ENCODE results near the gene UBE2I. TPM values are rescaled to one million over a fixed set of nuclear protein-coding genes. Genes with fewer than 3 reads are reported as not detected.

The UBE2I gene
- total RNA-seq, 1 experiment from 2014 or later = 80.2 TPM

DNA sequence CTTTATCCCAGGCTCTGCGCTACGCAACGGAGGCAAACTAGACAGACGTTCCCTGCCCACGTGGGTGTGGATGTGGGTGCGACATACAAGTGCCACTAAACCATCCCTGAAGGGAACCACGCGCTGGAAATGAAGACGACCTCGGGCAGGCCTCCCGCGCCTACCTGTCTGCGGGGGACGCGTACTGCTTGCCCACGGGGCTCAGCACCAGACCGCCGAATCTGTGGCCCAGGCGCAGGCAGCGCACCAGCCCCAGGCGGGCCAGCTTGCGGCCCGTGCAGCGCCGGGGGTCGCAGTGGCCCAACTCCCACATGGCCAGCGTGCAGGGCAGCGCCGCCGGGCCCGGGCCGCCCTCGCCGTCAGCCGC is 41.8 kb downstream of the UBE2I start:
- H3K27me3 ChIP-seq (ENCODE audit: control insufficient read depth, insufficient read depth, low read length) = no peaks in the 10 kb centered on the region
- DNase-seq = no peak
- H3K36me3 ChIP-seq (replicated peaks; ENCODE audit: control insufficient read depth, insufficient read depth, low read length) = peaks cover 5% of the 10 kb centered on the region
- peak overlapping the region; percentile 87 for H3K4me3 ChIP-seq (ENCODE audit: insufficient read depth, low read depth, low read length)

DNA sequence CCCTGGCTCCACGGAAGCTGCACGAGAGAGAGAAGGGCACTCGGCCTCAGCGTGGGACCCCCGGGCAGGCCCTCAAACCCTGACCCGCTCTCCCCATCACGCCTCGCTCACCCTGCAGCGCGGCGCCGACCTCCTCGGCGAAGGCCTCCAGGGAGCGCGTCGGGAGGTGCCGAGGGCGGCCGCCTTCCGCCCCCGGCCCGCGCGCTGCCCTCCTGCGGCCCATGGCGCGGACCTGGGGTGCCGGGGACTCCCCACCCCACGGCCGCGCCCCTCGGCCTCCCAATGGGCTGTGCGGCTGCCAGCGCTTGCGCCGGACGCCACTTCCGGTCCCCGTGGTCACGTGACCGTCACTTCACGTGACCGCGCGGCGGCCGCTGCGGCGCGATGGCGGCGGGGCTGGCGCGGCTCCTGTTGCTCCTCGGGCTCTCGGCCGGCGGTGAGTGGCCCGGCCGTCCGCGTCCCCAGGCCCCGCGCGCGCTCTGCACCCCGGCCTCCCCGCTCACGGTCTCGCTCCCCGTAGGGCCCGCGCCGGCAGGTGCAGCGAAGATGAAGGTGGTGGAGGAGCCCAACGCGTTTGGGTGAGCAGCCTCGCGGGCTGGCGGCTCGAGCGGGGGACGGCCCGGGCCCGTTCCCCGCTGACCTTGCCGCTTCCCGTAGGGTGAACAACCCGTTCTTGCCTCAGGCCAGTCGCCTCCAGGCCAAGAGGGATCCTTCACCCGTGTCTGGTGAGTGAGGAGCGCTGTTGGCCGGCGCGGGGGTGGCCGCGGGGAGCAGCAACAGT is 42.3 kb downstream of the UBE2I start, which contains the start of the genes GNPTG and TSR3:
GNPTG (plus strand) TSS at position 350 of the 781 bp plus-strand sequence; CDS start at position 385, 35 bp downstream.
TSR3 (minus strand) TSS at position 297 of the 781 bp plus-strand sequence; CDS start at position 223, 74 bp downstream.
- Histone ChIP-seq H3K27me3 (ENCODE audit: control insufficient read depth, insufficient read depth, low read length) (no peaks in the 10 kb centered on the region), H3K36me3 (replicated peaks; ENCODE audit: control insufficient read depth, insufficient read depth, low read length) (peaks cover 5% of the 10 kb centered on the region), H3K4me3 (ENCODE audit: insufficient read depth, low read depth, low read length) (peak within 1 kb of the TSS; percentile 87)
- peak; percentile 98 for DNase-seq

- Histone ChIP-seq H3K27me3 (ENCODE audit: control insufficient read depth, insufficient read depth, low read length) (no peaks in the 10 kb centered on the region), H3K36me3 (replicated peaks; ENCODE audit: control insufficient read depth, insufficient read depth, low read length) (0 out of 2 replicates have a peak, but pooled peaks cover 1% of the 10 kb centered on the region), H3K4me3 (ENCODE audit: insufficient read depth, low read depth, low read length) (no peak overlapping the region)
- no peak for DNase-seq
These were observed 45.5 kb downstream of the UBE2I start for GRCh38 chr16:1354815-1355540.

GRCh38 chr16:1355591-1355990 is 46.2 kb downstream of the UBE2I start:
- H3K36me3 ChIP-seq (replicated peaks; ENCODE audit: control insufficient read depth, insufficient read depth, low read length) = no peaks in the 10 kb centered on the region
- DNase-seq = no peak
- no peak overlapping the region for H3K4me3 ChIP-seq (ENCODE audit: insufficient read depth, low read depth, low read length)
- H3K27me3 ChIP-seq (ENCODE audit: control insufficient read depth, insufficient read depth, low read length) = no peaks in the 10 kb centered on the region

GRCh38 chr16:1356061-1356900 is 46.8 kb downstream of the UBE2I start:
- DNase-seq = no peak
- H3K27me3 ChIP-seq (ENCODE audit: control insufficient read depth, insufficient read depth, low read length) = no peaks in the 10 kb centered on the region
- H3K36me3 ChIP-seq (replicated peaks; ENCODE audit: control insufficient read depth, insufficient read depth, low read length) = no peaks in the 10 kb centered on the region; the same call in 1 of the 2 replicates
- H3K4me3 ChIP-seq (ENCODE audit: insufficient read depth, low read depth, low read length) = no peak overlapping the region

- Histone ChIP-seq H3K36me3 (replicated peaks; ENCODE audit: control insufficient read depth, insufficient read depth, low read length) (peaks cover 9% of the 10 kb centered on the region), H3K27me3 (ENCODE audit: control insufficient read depth, insufficient read depth, low read length) (no peaks in the 10 kb centered on the region), H3K4me3 (ENCODE audit: insufficient read depth, low read depth, low read length) (no peak overlapping the region)
- DNase-seq = no peak
These were observed 48.6 kb downstream of the UBE2I start for GRCh38 chr16:1357906-1358566.

- Histone ChIP-seq H3K36me3 (replicated peaks; ENCODE audit: control insufficient read depth, insufficient read depth, low read length) (peaks cover 11% of the 10 kb centered on the region), H3K4me3 (ENCODE audit: insufficient read depth, low read depth, low read length) (no peak overlapping the region), H3K27me3 (ENCODE audit: control insufficient read depth, insufficient read depth, low read length) (no peaks in the 10 kb centered on the region)
- DNase-seq = no peak
These were observed 52.4 kb downstream of the UBE2I start for GRCh38 chr16:1361685-1362360.

DNA sequence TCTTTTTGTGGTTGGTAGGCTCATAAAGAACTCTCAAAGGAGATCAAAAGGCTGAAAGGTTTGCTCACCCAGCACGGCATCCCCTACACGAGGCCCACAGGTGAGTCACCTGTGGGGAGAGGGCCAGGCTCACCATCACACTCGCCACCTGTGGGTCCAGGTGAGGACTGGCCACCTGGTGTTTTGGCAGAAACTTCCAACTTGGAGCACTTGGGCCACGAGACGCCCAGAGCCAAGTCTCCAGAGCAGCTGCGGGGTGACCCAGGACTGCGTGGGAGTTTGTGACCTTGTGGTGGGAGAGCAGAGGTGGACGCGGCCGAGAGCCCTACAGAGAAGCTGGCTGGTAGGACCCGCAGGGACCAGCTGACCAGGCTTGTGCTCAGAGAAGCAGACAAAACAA is 53.4 kb downstream of the UBE2I start:
- H3K36me3 ChIP-seq (replicated peaks; ENCODE audit: control insufficient read depth, insufficient read depth, low read length) = peaks cover 11% of the 10 kb centered on the region
- H3K27me3 ChIP-seq (ENCODE audit: control insufficient read depth, insufficient read depth, low read length) = no peaks in the 10 kb centered on the region
- no peak for DNase-seq
- no peak overlapping the region for H3K4me3 ChIP-seq (ENCODE audit: insufficient read depth, low read depth, low read length)

- no peak overlapping the region for H3K4me3 ChIP-seq (ENCODE audit: insufficient read depth, low read depth, low read length)
- H3K27me3 ChIP-seq (ENCODE audit: control insufficient read depth, insufficient read depth, low read length) = no peaks in the 10 kb centered on the region
- DNase-seq = peak; percentile 98
- H3K36me3 ChIP-seq (replicated peaks; ENCODE audit: control insufficient read depth, insufficient read depth, low read length) = peaks cover 11% of the 10 kb centered on the region
These were observed 54.1 kb downstream of the UBE2I start for GRCh38 chr16:1363501-1364041.

- Histone ChIP-seq H3K36me3 (replicated peaks; ENCODE audit: control insufficient read depth, insufficient read depth, low read length) (peaks cover 11% of the 10 kb centered on the region), H3K27me3 (ENCODE audit: control insufficient read depth, insufficient read depth, low read length) (no peaks in the 10 kb centered on the region), H3K4me3 (ENCODE audit: insufficient read depth, low read depth, low read length) (no peak overlapping the region)
- DNase-seq = no peak
These were observed 55.1 kb downstream of the UBE2I start for GRCh38 chr16:1364510-1364909.

DNA sequence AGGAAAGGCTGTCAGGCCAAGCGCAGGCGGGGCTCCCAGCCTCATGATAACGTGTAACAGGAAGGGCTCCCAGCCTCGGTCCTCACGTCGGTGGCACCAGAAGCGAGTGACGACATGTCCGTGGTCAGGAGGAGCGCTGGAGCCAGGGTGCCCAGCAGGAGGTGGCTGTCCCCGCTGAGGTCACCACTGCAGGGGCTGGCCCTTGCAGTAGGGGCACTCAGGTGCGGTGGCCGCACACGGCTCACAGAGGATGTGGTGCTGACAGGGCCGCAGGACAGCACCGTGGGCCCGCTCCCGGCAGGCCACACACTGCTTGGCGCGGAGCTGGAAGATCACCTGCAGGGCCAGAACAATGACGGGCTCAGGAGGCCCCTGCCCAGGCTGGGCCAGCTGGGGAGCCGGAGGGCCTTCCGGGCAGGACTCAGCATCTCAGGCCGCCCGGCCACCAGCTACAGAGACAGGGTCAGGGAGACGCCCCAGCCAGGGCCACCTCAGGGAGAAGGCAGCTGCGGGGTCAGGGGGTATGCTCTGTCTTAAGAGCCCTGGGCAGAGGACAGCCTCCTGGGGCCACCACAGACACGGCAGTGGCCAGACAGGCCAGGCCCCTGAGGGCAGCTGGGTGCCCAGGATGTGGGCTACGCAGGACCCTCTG is 56.8 kb downstream of the UBE2I start:
- H3K36me3 ChIP-seq (replicated peaks; ENCODE audit: control insufficient read depth, insufficient read depth, low read length) = peaks cover 13% of the 10 kb centered on the region
- DNase-seq = no peak
- H3K27me3 ChIP-seq (ENCODE audit: control insufficient read depth, insufficient read depth, low read length) = no peaks in the 10 kb centered on the region
- H3K4me3 ChIP-seq (ENCODE audit: insufficient read depth, low read depth, low read length) = no peak overlapping the region

- H3K27me3 ChIP-seq (ENCODE audit: control insufficient read depth, insufficient read depth, low read length) = no peaks in the 10 kb centered on the region
- peaks cover 13% of the 10 kb centered on the region for H3K36me3 ChIP-seq (replicated peaks; ENCODE audit: control insufficient read depth, insufficient read depth, low read length)
- no peak overlapping the region for H3K4me3 ChIP-seq (ENCODE audit: insufficient read depth, low read depth, low read length)
- DNase-seq = no peak
These were observed 57.4 kb downstream of the UBE2I start for GRCh38 chr16:1366712-1367299.

All from H7 (cell line).